Prostate gland (tissue), 2 donors: Measurements from ENCODE around the gene LRFN4.

Experiments used
- POLR2A ChIP-seq: fragments of 450-650 bp; IDR thresholded peaks from one replicate; pipeline ENCODE4 v1.6.1; 2016; ENCODE audit warnings: antibody characterized with exemption, mild to moderate bottlenecking
- TF ChIP-seq, protein P1 (sequence below), 4 experiments: fragments of 200-600 bp in 2 of 4; fragments of 450-650 bp in 2 of 4; sonication (generic) in 2 of 4; IDR thresholded peaks; 1 replicate in 3 of 4; 2 replicates in 1 of 4; pipeline ENCODE4 v1.5.1; 2016 to 2019; ENCODE audit warnings: antibody characterized with exemption in 4 of 4, mild to moderate bottlenecking in 2 of 4, moderate library complexity in 2 of 4

DNA sequence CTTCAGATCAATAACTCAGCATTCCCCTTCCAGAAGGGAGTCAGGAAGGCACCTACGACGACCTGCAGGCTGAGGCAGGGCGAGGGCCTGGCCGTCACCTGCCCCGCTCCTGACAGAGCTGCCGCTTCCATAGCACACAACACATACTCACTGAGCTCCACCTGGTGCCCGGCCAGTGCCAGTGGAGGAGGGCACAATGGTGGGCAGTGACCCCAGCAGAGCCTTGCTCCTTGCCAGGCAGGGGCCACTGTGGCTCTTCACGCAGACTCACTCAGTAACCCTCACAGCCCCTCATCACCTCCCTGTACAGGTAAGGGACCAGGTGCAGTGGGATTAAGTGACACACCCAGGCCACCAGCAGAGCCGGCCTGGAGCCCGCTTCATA is 24.6 kb downstream of the LRFN4 start:
- TF ChIP-seq, protein P1, sequence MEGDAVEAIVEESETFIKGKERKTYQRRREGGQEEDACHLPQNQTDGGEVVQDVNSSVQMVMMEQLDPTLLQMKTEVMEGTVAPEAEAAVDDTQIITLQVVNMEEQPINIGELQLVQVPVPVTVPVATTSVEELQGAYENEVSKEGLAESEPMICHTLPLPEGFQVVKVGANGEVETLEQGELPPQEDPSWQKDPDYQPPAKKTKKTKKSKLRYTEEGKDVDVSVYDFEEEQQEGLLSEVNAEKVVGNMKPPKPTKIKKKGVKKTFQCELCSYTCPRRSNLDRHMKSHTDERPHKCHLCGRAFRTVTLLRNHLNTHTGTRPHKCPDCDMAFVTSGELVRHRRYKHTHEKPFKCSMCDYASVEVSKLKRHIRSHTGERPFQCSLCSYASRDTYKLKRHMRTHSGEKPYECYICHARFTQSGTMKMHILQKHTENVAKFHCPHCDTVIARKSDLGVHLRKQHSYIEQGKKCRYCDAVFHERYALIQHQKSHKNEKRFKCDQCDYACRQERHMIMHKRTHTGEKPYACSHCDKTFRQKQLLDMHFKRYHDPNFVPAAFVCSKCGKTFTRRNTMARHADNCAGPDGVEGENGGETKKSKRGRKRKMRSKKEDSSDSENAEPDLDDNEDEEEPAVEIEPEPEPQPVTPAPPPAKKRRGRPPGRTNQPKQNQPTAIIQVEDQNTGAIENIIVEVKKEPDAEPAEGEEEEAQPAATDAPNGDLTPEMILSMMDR (IDR thresholded peaks at IDR 0.05): no peak
- TF ChIP-seq POLR2A: no peak
